ENCODE results near the gene NSMF. TPM values are rescaled to one million over a fixed set of nuclear protein-coding genes. Genes with fewer than 3 reads are reported as not detected.

Gene NSMF
- total and polyA plus RNA-seq, 2 experiments from 2014 or later = 20.3 to 103 TPM

GRCh38 chr9:137491735-137492432 lies 32.8 kb upstream of the NSMF start:
- Histone ChIP-seq H2AFZ (no peak overlapping the region), H3K4me2 (no peak overlapping the region), H3K4me1 (ENCODE audit: insufficient read depth) (no peaks in the 10 kb centered on the region), H3K27ac (ENCODE audit: low read depth) (no peak overlapping the region), H3K36me3 (ENCODE audit: insufficient read depth) (no peaks in the 10 kb centered on the region), H4K20me1 (replicated peaks; ENCODE audit: insufficient read depth) (no peaks in the 10 kb centered on the region), H3K79me2 (replicated peaks; ENCODE audit: insufficient read depth) (no peaks in the 10 kb centered on the region), H3K4me3 (no peak overlapping the region), H3K27me3 (ENCODE audit: insufficient read depth) (no peaks in the 10 kb centered on the region), H3K9me2 (ENCODE audit: insufficient read depth) (no peaks in the 10 kb centered on the region), H3F3A (replicated peaks; ENCODE audit: low read depth) (no peaks in the 10 kb centered on the region)
- H3K9me3 Mint-ChIP-seq = peaks cover 19% of the 10 kb centered on the region
- no peaks in the 10 kb centered on the region; the same call in 2 of the 3 replicates for H3K4me1 Mint-ChIP-seq
- peaks cover 13% of the 10 kb centered on the region for H3K27me3 Mint-ChIP-seq (ENCODE audit: insufficient read depth, low read depth, poor library complexity)
- DNase-seq (ENCODE audit: low spot score) (no peak), ATAC-seq (no peak)
- TF ChIP-seq ZNF114 (CRISPR knock-in tag; IDR thresholded peaks at IDR 0.05) (no peak), CREB1 (CRISPR knock-in tag; IDR thresholded peaks at IDR 0.05; ENCODE audit: low read depth) (no peak), POLR2AphosphoS5 (IDR thresholded peaks at IDR 0.05; ENCODE audit: low read depth) (no peak), NANOG (IDR thresholded peaks at IDR 0.05; ENCODE audit: borderline replicate concordance) (no peak), ETS1 (IDR thresholded peaks at IDR 0.05) (no peak), EZH2 (IDR thresholded peaks at IDR 0.05; ENCODE audit: low read depth, unreplicated experiment) (no peak), JUNB (IDR thresholded peaks at IDR 0.05; ENCODE audit: unreplicated experiment) (no peak), EZH2phosphoT487 (IDR thresholded peaks at IDR 0.05; ENCODE audit: unreplicated experiment) (no peak), ZNF331 (CRISPR knock-in tag; IDR thresholded peaks at IDR 0.05; ENCODE audit: low read depth) (no peak), REST (IDR thresholded peaks at IDR 0.05; ENCODE audit: unreplicated experiment) (no peak)
- TF ChIP-seq, protein P1, sequence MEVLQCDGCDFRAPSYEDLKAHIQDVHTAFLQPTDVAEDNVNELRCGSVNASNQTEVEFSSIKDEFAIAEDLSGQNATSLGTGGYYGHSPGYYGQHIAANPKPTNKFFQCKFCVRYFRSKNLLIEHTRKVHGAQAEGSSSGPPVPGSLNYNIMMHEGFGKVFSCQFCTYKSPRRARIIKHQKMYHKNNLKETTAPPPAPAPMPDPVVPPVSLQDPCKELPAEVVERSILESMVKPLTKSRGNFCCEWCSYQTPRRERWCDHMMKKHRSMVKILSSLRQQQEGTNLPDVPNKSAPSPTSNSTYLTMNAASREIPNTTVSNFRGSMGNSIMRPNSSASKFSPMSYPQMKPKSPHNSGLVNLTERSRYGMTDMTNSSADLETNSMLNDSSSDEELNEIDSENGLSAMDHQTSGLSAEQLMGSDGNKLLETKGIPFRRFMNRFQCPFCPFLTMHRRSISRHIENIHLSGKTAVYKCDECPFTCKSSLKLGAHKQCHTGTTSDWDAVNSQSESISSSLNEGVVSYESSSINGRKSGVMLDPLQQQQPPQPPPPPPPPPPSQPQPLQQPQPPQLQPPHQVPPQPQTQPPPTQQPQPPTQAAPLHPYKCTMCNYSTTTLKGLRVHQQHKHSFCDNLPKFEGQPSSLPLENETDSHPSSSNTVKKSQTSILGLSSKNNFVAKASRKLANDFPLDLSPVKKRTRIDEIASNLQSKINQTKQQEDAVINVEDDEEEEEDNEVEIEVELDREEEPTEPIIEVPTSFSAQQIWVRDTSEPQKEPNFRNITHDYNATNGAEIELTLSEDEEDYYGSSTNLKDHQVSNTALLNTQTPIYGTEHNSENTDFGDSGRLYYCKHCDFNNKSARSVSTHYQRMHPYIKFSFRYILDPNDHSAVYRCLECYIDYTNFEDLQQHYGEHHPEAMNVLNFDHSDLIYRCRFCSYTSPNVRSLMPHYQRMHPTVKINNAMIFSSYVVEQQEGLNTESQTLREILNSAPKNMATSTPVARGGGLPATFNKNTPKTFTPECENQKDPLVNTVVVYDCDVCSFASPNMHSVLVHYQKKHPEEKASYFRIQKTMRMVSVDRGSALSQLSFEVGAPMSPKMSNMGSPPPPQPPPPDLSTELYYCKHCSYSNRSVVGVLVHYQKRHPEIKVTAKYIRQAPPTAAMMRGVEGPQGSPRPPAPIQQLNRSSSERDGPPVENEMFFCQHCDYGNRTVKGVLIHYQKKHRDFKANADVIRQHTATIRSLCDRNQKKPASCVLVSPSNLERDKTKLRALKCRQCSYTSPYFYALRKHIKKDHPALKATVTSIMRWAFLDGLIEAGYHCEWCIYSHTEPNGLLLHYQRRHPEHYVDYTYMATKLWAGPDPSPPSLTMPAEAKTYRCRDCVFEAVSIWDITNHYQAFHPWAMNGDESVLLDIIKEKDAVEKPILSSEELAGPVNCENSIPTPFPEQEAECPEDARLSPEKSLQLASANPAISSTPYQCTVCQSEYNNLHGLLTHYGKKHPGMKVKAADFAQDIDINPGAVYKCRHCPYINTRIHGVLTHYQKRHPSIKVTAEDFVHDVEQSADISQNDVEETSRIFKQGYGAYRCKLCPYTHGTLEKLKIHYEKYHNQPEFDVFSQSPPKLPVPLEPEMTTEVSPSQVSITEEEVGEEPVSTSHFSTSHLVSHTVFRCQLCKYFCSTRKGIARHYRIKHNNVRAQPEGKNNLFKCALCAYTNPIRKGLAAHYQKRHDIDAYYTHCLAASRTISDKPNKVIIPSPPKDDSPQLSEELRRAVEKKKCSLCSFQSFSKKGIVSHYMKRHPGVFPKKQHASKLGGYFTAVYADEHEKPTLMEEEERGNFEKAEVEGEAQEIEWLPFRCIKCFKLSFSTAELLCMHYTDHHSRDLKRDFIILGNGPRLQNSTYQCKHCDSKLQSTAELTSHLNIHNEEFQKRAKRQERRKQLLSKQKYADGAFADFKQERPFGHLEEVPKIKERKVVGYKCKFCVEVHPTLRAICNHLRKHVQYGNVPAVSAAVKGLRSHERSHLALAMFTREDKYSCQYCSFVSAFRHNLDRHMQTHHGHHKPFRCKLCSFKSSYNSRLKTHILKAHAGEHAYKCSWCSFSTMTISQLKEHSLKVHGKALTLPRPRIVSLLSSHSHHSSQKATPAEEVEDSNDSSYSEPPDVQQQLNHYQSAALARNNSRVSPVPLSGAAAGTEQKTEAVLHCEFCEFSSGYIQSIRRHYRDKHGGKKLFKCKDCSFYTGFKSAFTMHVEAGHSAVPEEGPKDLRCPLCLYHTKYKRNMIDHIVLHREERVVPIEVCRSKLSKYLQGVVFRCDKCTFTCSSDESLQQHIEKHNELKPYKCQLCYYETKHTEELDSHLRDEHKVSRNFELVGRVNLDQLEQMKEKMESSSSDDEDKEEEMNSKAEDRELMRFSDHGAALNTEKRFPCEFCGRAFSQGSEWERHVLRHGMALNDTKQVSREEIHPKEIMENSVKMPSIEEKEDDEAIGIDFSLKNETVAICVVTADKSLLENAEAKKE (CRISPR knock-in tag; IDR thresholded peaks at IDR 0.05) = no peak
- H3K27ac Mint-ChIP-seq = no peak overlapping the region
- H3K36me3 Mint-ChIP-seq (ENCODE audit: low read depth) = no peaks in the 10 kb centered on the region
- H3K4me3 Mint-ChIP-seq = no peak overlapping the region
